Mesenchymal stem cell (in vitro differentiated cells and primary cell): ENCODE measurements around the gene PRELID1.

Source experiments
- DNase-seq: peaks from one replicate; pipeline ENCODE4 v3.0.0-alpha.2; 2013
- H2AFZ ChIP-seq: one replicate; pipeline ENCODE4 v1.6.1; 2013; ENCODE audit warnings: low read depth, mild to moderate bottlenecking, control low read depth, inconsistent platforms, low read length, moderate library complexity
- H2AK5ac ChIP-seq: 2 replicates; pipeline ENCODE4 v1.6.1; 2013; ENCODE audit warnings: low read length, moderate library complexity, mild to moderate bottlenecking, inconsistent platforms; ENCODE audit not compliant: severe bottlenecking
- H2BK120ac ChIP-seq: one replicate; pipeline ENCODE4 v1.6.1; 2013; ENCODE audit warnings: low read depth, mild to moderate bottlenecking, inconsistent platforms, low read length, moderate library complexity
- H2BK12ac ChIP-seq, 2 experiments: one replicate each; pipeline ENCODE4 v1.6.1; 2013; ENCODE audit warnings: inconsistent platforms in 2 of 2, low read length in 2 of 2, mild to moderate bottlenecking in 2 of 2, moderate library complexity in 2 of 2, control low read depth in 1 of 2
- H2BK15ac ChIP-seq: one replicate; pipeline ENCODE4 v1.6.1; 2013; ENCODE audit warnings: mild to moderate bottlenecking, low read depth, inconsistent platforms; ENCODE audit not compliant: poor library complexity, severe bottlenecking
- H2BK5ac ChIP-seq: 2 replicates; pipeline ENCODE4 v1.6.1; 2013; ENCODE audit warnings: low read depth, mild to moderate bottlenecking, low read length, control low read depth, inconsistent platforms; ENCODE audit not compliant: poor library complexity, severe bottlenecking
- H3K14ac ChIP-seq, 2 experiments: one replicate each; pipeline ENCODE4 v1.6.1; 2013; ENCODE audit warnings: inconsistent platforms in 2 of 2, low read length in 2 of 2, control low read depth in 1 of 2, mild to moderate bottlenecking in 1 of 2, moderate library complexity in 1 of 2
- H3K18ac ChIP-seq, 2 experiments: one replicate each; pipeline ENCODE4 v1.6.1; 2013; ENCODE audit warnings: inconsistent platforms in 2 of 2, low read length in 2 of 2, control low read depth in 1 of 2, low read depth in 1 of 2, mild to moderate bottlenecking in 1 of 2
- H3K23ac ChIP-seq, 2 experiments: one replicate each; pipeline ENCODE4 v1.6.1; 2013; ENCODE audit warnings: inconsistent platforms in 2 of 2, low read length in 2 of 2, mild to moderate bottlenecking in 2 of 2, moderate library complexity in 2 of 2, control low read depth in 1 of 2
- H3K27ac ChIP-seq: 2 replicates; pipeline ENCODE4 v1.5.1; 2013; ENCODE audit warnings: mild to moderate bottlenecking, moderate library complexity, low read length, control low read depth, inconsistent platforms; ENCODE audit not compliant: poor library complexity, severe bottlenecking
- H3K27me3 ChIP-seq, 2 experiments: 2 replicates each; pipeline versions ENCODE4 v1.6.1 to v1.7.0; 2013; ENCODE audit warnings: low read length in 2 of 2, mild to moderate bottlenecking in 2 of 2, moderate library complexity in 2 of 2, control low read depth in 1 of 2, inconsistent platforms in 1 of 2; ENCODE audit not compliant: control insufficient read depth in 1 of 2, insufficient read depth in 1 of 2
- H3K36me3 ChIP-seq, 2 experiments: 2 replicates each; pipeline versions ENCODE4 v1.6.1 to v1.7.0; 2013; ENCODE audit warnings: low read length in 2 of 2, control low read depth in 1 of 2, inconsistent platforms in 1 of 2, low read depth in 1 of 2, mild to moderate bottlenecking in 1 of 2; ENCODE audit not compliant: insufficient read depth in 2 of 2, control insufficient read depth in 1 of 2
- H3K4ac ChIP-seq, 2 experiments: one replicate each; pipeline ENCODE4 v1.6.1; 2013; ENCODE audit warnings: inconsistent platforms in 2 of 2, low read length in 2 of 2, mild to moderate bottlenecking in 2 of 2, moderate library complexity in 2 of 2, control low read depth in 1 of 2, low read depth in 1 of 2
- H3K4me1 ChIP-seq: 2 replicates; pipeline ENCODE4 v1.6.1; 2013; ENCODE audit warnings: low read depth, low read length, control low read depth; ENCODE audit not compliant: control insufficient read depth, insufficient read depth
- H3K4me2 ChIP-seq: 2 replicates; pipeline ENCODE4 v1.6.1; 2013; ENCODE audit warnings: low read length, mild to moderate bottlenecking, inconsistent platforms; ENCODE audit not compliant: poor library complexity, severe bottlenecking
- H3K4me3 ChIP-seq, 2 experiments: 2 replicates each; pipeline versions ENCODE4 v1.5.1 to v1.7.0; 2013; ENCODE audit warnings: low read length in 2 of 2, mild to moderate bottlenecking in 2 of 2, control low read depth in 1 of 2, low read depth in 1 of 2; ENCODE audit not compliant: insufficient read depth in 1 of 2
- H3K79me1 ChIP-seq: replicated peaks from 2 replicates; pipeline ENCODE4 v1.6.1; 2013; ENCODE audit warnings: mild to moderate bottlenecking, control low read depth, low read length, inconsistent platforms; ENCODE audit not compliant: poor library complexity, severe bottlenecking
- H3K9ac ChIP-seq: 2 replicates; pipeline ENCODE4 v1.7.0; 2013; ENCODE audit warnings: mild to moderate bottlenecking, low read length, moderate library complexity
- H3K9me3 ChIP-seq: 2 replicates; pipeline ENCODE4 v1.7.0; 2013; ENCODE audit warnings: mild to moderate bottlenecking, low read length; ENCODE audit not compliant: control insufficient read depth
- H4K8ac ChIP-seq: one replicate; pipeline ENCODE4 v1.6.1; 2013; ENCODE audit warnings: inconsistent platforms, mild to moderate bottlenecking, low read length, moderate library complexity
- H4K91ac ChIP-seq: one replicate; pipeline ENCODE4 v1.6.1; 2013; ENCODE audit warnings: mild to moderate bottlenecking, low read length, inconsistent platforms
- WGBS: methylation state at CpG from one replicate; pipeline ENCODE4 v1.1.7; 2013; ENCODE audit warnings: mixed read lengths; 5-methylcytosine and 5-hydroxymethylcytosine counted together

Gene PRELID1

DNA sequence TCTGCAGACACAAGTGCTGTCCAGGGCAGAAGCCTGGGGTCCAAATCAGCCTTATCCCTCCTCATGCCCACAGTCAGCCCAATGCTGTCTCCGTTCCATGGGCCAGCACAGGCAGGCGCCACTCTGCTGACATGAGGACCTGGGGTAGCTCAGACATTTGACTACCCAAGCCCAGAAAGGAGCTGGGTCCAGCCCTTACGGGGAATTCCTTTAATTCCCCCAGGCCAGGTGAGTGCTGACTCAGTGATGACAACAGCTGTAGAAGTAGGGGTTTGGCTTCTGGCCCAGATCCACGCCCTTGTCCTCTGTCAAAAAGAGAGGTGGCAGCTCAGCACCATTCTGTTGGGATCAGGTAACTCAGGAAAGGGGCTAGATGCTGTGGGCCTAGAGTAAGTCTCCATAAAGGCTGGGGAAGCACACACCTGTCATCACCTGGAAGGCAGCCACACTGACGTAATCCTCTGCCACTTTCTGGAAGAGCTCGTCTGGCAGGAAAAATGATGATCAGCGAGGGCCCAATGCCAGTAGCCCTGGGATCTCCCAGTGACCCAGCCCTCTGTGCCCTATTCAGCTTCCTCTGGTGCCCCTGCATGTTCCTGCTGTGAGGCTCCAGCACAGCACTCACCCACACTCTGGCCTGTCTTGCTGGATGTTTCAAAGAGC lies 2.0 kb upstream of the PRELID1 start:
- Histone ChIP-seq H2BK120ac (no peak overlapping the region), H3K4me2 (no peak overlapping the region), H3K4ac (no peak overlapping the region), H3K18ac (no peak overlapping the region), H3K79me1 (peaks cover 16% of the 10 kb centered on the region), H3K36me3 (peaks cover 29 to 72% of the 10 kb centered on the region in 2 experiments), H2AFZ (no peak overlapping the region), H3K14ac (no peak overlapping the region), H3K4me3 (peak overlapping the region in 1 of 2 experiments; percentile 98), H3K9ac (peak overlapping the region; percentile 98), H2BK12ac (no peak overlapping the region), H3K27me3 (no peaks in the 10 kb centered on the region), H3K27ac (peak overlapping the region; percentile 5), H3K9me3 (no peaks in the 10 kb centered on the region), H3K4me1 (peaks cover 21% of the 10 kb centered on the region), H3K23ac (no peak overlapping the region), H4K91ac (no peak overlapping the region), H4K8ac (no peak overlapping the region), H2BK5ac (no peak overlapping the region), H2BK15ac (no peak overlapping the region), H2AK5ac (no peak overlapping the region)
- WGBS: 95% methylated on average over 7 of the region's 7 CpGs
- no peak for DNase-seq

DNA sequence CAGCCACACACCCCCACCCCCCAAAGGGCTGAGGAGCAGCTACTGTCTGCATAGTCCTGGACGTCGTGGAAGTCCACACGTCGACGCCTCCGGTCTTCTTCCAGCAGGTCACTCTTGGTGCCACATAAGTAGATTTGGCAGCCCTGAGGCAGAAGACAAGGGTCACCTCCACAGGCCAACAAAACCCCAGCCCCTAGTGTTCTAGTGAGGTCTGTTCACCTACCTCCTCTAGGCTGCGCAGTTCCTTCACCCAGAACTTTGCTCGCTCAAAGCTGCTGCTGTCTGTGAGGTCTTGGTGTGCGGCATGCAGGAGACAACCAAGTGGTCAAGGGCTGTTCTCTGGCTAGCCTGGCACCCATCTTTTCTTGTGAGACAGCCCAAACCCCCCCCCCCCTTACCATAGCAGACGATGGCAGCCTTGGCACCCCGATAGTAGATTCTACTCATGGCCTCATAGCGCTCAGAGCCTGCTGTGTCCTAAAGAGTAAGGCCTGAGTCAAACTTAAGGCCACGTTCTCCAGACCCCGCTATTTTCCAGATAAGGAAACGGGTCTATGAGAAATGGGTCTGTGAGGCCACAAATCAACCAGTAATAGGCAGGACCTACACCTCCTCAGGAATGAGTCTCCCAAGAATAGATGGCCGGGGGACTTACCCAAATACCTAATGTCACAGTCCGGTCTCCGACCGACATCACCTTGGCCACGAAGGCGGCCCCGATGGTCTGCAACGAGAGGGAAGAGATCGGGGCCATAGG lies 1.1 kb upstream of the PRELID1 start:
- Histone ChIP-seq H3K14ac (no peak overlapping the region), H3K4me2 (peak overlapping the region; percentile 45), H4K8ac (peak overlapping the region; percentile 4), H2AFZ (no peak overlapping the region), H2BK120ac (peak overlapping the region; percentile 21), H2BK12ac (peak overlapping the region in 1 of 2 experiments; percentile 37), H3K4me3 (peak overlapping the region; percentile 81 to 98), H2BK15ac (no peak overlapping the region), H2BK5ac (no peak overlapping the region), H3K4me1 (peaks cover 22% of the 10 kb centered on the region), H4K91ac (no peak overlapping the region), H3K23ac (peak overlapping the region in 1 of 2 experiments; percentile 23), H2AK5ac (no peak overlapping the region), H3K9me3 (no peaks in the 10 kb centered on the region), H3K4ac (no peak overlapping the region), H3K27ac (no peak overlapping the region), H3K27me3 (no peaks in the 10 kb centered on the region), H3K9ac (peak overlapping the region; percentile 98), H3K18ac (no peak overlapping the region), H3K36me3 (peaks cover 33 to 72% of the 10 kb centered on the region in 2 experiments), H3K79me1 (peaks cover 21% of the 10 kb centered on the region)
- 46% methylated on average over 24 of the region's 24 CpGs for WGBS
- DNase-seq: peak; percentile 32

DNA sequence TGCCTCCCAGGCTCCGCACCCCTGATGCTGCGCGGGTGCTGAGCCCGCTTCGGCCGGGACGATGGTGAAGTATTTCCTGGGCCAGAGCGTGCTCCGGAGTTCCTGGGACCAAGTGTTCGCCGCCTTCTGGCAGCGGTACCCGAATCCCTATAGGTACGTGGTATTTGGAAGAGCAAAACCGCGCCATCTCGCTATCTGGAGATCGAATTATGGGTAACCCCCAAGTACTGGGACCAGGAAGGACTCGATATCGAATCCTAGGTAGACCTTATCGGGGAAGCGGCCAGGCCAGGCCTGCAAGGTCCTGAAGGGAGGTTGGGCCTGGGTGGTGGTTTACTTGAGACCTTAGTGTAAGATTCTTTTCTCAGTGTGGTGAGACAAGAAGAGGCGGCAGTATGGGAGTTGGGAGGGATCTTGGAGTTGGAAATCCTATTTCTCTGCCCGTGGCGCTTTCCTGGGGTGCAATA lies 359 bp downstream of the PRELID1 start:
- Histone ChIP-seq H3K27ac (peak overlapping the region; percentile 35), H4K91ac (peak overlapping the region; percentile 56), H4K8ac (peak overlapping the region; percentile 76), H2BK12ac (peak overlapping the region in 1 of 2 experiments; percentile 12), H2AK5ac (no peak overlapping the region), H3K14ac (peak overlapping the region in 1 of 2 experiments; percentile 79), H3K4me3 (peak overlapping the region; percentile 81 to 98), H3K18ac (peak overlapping the region; percentile 18 to 58), H3K9me3 (no peaks in the 10 kb centered on the region), H3K79me1 (peaks cover 23% of the 10 kb centered on the region), H2BK5ac (no peak overlapping the region), H3K4me2 (peak overlapping the region; percentile 88), H3K4me1 (peaks cover 23% of the 10 kb centered on the region), H3K23ac (peak overlapping the region in 1 of 2 experiments; percentile 78), H3K27me3 (no peaks in the 10 kb centered on the region), H2BK120ac (no peak overlapping the region), H2AFZ (peak overlapping the region; percentile 33), H3K9ac (peak overlapping the region; percentile 98), H2BK15ac (no peak overlapping the region), H3K36me3 (peaks cover 44 to 58% of the 10 kb centered on the region in 2 experiments), H3K4ac (peak overlapping the region in 1 of 2 experiments; percentile 27)
- peak; percentile 34 for DNase-seq
- under 1% methylated on average over 25 of the region's 25 CpGs for WGBS
